ENCODE data around the gene S100PBP. TPM values are rescaled to one million over a fixed set of nuclear protein-coding genes. Genes with fewer than 3 reads are reported as not detected.

The S100PBP gene
- total RNA-seq, 1 experiment from 2014 or later, result 50.1 TPM

DNA sequence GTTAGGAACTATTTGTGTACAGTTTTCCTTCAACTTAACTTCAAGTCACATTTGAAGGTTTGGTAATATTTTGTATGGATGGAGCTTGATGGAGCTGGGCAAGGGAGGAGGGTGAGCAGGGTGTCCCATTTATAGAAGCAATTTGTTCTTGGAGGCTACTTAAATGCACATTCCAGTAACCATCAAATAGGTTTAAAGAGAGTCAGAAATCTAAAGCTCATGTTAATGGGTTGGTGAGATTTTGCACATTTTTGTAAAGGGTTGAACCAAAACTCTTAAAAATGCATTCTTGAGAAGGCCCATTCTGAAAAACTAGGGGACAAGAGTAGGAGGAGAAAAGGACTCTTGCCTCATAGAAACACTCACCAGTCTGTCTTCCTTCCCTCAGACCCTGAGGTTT is 43.1 kb downstream of the S100PBP start:
- Mint-ChIP-seq H3K27me3 (ENCODE audit: low read depth) (no peaks in the 10 kb centered on the region), H3K4me1 (no peaks in the 10 kb centered on the region), H3K4me3 (no peak overlapping the region), H3K27ac (no peak overlapping the region; a peak in 1 of 7 replicates), H3K36me3 (ENCODE audit: insufficient read depth in 1 of 3, low read depth in 3 of 3) (peaks cover 13 to 36% (median 36%) of the 10 kb centered on the region in 3 experiments), H3K9me3 (no peaks in the 10 kb centered on the region)
- DNase-seq, result no peak
- no peaks in the 10 kb centered on the region for H3K9me3 ChIP-seq (ENCODE audit: control insufficient read depth, low read depth, low read length)
- H3K79me1 ChIP-seq (ENCODE audit: insufficient read depth, low read depth, low read length, poor library complexity, severe bottlenecking), result no peaks in the 10 kb centered on the region
- no peaks in the 10 kb centered on the region for H3K23me2 ChIP-seq (ENCODE audit: insufficient read length, low read depth, low read length, poor library complexity, severe bottlenecking)
- no peak overlapping the region for H3K14ac ChIP-seq (ENCODE audit: insufficient read depth, low read length)
- H4K20me1 ChIP-seq (ENCODE audit: control insufficient read depth, insufficient read depth, insufficient read length), result no peaks in the 10 kb centered on the region
- no peak overlapping the region for H2BK15ac ChIP-seq (ENCODE audit: low read depth, low read length)
- H2AK5ac ChIP-seq (ENCODE audit: insufficient read length, low read length), result no peak overlapping the region
- H3T11ph ChIP-seq (ENCODE audit: low read length), result no peak overlapping the region
- H3K56ac ChIP-seq (ENCODE audit: insufficient read length, low read depth, low read length), result no peak overlapping the region
- no peak overlapping the region for H4K91ac ChIP-seq (ENCODE audit: insufficient read length, low read depth, low read length)
- TF ChIP-seq, protein P1, sequence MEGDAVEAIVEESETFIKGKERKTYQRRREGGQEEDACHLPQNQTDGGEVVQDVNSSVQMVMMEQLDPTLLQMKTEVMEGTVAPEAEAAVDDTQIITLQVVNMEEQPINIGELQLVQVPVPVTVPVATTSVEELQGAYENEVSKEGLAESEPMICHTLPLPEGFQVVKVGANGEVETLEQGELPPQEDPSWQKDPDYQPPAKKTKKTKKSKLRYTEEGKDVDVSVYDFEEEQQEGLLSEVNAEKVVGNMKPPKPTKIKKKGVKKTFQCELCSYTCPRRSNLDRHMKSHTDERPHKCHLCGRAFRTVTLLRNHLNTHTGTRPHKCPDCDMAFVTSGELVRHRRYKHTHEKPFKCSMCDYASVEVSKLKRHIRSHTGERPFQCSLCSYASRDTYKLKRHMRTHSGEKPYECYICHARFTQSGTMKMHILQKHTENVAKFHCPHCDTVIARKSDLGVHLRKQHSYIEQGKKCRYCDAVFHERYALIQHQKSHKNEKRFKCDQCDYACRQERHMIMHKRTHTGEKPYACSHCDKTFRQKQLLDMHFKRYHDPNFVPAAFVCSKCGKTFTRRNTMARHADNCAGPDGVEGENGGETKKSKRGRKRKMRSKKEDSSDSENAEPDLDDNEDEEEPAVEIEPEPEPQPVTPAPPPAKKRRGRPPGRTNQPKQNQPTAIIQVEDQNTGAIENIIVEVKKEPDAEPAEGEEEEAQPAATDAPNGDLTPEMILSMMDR (conservative IDR thresholded peaks at IDR 0.05), result no peak
- no peak overlapping the region for H2BK20ac ChIP-seq (ENCODE audit: low read depth, low read length, poor library complexity, severe bottlenecking)
- H2BK5ac ChIP-seq (ENCODE audit: insufficient read length, low read length), result no peak overlapping the region
- H3K4me1 ChIP-seq (ENCODE audit: insufficient read depth, low read length), result no peaks in the 10 kb centered on the region
- no peak overlapping the region for H3K18ac ChIP-seq (ENCODE audit: insufficient read length, low read depth, low read length)
- no peaks in the 10 kb centered on the region for H3K27me3 ChIP-seq (ENCODE audit: insufficient read depth, low read length)
- no peaks in the 10 kb centered on the region for H3K79me2 ChIP-seq (ENCODE audit: insufficient read depth, low read length)
- no peak overlapping the region for H3K23ac ChIP-seq (ENCODE audit: insufficient read length, low read depth, low read length)
- no peak overlapping the region for H4K8ac ChIP-seq (replicated peaks; ENCODE audit: insufficient read length, low read depth, low read length)
- H2AFZ ChIP-seq (ENCODE audit: low read length), result no peak overlapping the region
- H3K9ac ChIP-seq (ENCODE audit: extremely low read depth, insufficient read length, low read length), result no peak overlapping the region
- no peak overlapping the region for H3K4ac ChIP-seq (ENCODE audit: low read depth, low read length)
- no peak overlapping the region for H2BK120ac ChIP-seq (ENCODE audit: low read depth, low read length, poor library complexity, severe bottlenecking)
- H3K27ac ChIP-seq (ENCODE audit: insufficient read length, low read depth, low read length), result no peak overlapping the region
- no peak overlapping the region for H4K5ac ChIP-seq (ENCODE audit: insufficient read length, low read depth, low read length)
- H3K4me2 ChIP-seq (ENCODE audit: insufficient read depth, insufficient read length, low read length), result no peak overlapping the region
- no peak overlapping the region for H2BK12ac ChIP-seq (ENCODE audit: insufficient read length, low read depth, low read length)
